HG02852 (cell line): ENCODE measurements around the gene BCL11B.

ENCODE experiments used
- ATAC-seq: cut with Tn5 transposase; IDR thresholded peaks from one replicate; pipeline ENCODE4 v1.9.1; 2021; ENCODE audit warnings: mild to moderate bottlenecking, moderate library complexity; ENCODE audit not compliant: unreplicated experiment

Gene BCL11B

DNA sequence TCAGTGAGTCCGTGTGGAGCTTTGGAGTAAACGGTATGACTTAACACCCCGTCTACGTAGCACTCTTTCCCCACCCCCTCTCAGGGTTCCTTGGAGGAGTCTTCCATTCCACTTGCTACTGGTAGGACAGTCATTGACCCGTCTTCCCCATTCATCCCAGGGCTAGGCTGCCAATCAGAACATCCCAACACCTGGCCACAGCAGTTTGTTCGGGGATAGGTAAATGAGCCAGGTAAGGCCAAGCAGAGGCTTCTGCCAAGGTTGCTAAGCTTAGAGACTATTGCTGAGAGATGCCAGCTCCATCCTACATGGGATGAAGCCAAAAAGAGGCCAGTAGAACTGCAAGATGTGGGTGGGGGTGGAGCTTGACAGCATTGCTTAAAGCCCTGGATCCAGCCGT, 130.8 kb downstream of the BCL11B start:
- ATAC-seq: no peak

GRCh38 chr14:99138999-99139865, 132.8 kb downstream of the BCL11B start:
- no peak for ATAC-seq

DNA sequence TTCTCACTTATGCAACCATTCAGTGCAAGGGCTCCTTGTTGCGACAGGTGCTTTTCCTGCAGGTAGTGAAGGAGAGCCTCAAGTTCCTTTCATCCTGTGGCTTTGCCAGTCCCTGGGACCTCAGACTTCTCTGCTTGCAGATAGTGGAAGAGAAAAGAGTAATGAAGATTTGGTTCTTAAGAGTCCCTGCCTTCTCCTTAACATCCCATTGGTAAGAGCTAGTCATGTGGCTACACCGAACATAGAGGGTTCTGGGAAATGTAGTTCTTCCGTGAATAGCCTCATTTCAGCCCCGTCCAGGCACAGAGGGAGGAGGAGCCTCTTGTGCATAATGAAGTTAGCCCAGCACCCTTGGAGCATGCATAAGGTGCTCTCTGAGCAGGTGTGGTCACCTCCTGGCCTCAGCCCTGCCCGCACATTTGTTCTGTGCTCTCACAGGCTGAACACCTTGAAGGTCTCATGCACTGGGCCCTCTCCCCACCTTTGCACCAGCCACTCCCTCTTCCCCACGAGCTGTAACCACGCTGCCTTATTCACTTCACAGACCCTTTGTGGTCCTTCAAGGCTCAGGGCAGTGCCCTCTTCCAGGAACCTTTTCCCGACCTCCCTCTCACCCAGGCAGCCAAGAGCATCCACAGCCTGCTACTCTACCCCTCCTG, 134.0 kb downstream of the BCL11B start:
- ATAC-seq: no peak

DNA sequence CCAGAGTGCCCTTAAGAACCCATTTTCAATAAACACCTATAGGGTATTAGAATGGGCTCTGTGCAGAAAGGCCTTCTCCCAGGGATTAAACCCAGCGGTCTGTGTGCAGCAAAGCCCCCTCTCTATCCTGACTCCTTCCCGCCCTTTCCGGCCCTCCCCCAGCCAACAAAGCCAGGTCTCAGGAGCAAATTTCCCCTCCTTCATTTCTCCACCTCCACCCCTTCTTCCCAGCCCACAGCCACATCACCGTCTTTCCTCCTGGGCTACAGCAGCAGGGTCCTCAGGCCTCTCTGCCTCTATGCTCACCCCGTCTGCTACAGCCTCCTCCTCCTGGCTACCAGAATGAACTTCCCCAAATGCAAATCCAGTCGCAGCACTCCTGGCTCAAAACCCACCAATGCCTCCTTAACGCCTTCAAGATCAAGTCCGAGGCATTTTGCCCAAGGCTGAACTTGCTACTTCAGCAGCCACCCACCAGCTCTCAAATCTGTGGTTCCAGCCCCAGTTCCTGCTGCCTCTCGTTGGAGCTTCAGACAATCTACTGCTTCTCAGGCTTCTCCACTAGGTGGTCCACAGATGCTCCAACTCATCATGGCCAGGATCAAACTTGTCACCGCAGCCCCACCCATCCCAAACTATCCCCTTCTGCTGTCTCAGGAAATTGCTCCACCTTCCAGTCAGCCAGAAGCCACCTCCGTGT, 134.8 kb downstream of the BCL11B start:
- ATAC-seq: no peak

- ATAC-seq: no peak
Measured at GRCh38 chr14:99136401-99136800, 135.6 kb downstream of the BCL11B start.

DNA sequence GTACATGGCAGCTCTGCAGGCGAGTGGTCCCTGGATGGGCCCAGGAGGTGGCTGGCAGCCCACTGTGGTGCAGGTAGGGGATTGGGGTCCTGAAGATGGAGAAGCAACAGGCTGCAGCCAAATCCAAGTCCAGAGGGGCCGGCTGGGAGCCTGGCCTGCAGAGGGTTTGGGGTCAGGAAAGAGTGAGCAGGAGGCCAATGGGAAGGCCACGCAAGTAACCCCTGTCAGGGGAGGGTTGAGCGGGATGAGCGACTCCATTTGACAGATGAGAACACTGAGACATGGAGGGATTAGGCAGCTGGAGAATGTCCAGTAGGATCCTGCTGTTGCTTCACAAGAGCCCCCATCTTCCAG, 136.0 kb downstream of the BCL11B start:
- ATAC-seq: no peak

DNA sequence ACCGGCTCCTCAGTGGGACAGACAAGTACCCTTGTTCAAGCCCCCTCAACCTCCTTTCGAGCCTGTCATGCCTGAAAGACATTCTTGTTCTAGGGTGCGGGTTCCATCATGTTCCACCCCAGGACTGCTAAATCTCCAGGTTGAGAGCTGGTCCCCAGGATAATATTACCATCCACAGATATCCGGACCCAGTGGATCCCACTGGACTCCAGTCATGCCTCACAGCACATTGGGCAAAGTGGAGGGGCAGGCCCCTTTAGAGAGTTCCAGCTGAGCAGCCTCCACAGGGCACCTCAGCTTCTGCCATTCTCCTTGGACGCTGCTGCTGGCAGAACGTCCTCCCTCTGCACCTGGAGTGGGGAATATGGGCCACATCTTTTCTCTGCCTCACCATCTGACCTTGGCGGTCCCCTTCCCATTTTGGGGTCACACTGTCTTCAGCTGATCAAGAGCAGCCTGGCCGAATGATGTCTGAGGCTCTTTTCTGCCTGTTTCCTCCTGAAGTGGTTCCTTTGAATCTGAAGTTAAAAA, 137.4 kb downstream of the BCL11B start:
- ATAC-seq: no peak

- no peak for ATAC-seq
Measured at GRCh38 chr14:99133636-99134515, 138.1 kb downstream of the BCL11B start.

DNA sequence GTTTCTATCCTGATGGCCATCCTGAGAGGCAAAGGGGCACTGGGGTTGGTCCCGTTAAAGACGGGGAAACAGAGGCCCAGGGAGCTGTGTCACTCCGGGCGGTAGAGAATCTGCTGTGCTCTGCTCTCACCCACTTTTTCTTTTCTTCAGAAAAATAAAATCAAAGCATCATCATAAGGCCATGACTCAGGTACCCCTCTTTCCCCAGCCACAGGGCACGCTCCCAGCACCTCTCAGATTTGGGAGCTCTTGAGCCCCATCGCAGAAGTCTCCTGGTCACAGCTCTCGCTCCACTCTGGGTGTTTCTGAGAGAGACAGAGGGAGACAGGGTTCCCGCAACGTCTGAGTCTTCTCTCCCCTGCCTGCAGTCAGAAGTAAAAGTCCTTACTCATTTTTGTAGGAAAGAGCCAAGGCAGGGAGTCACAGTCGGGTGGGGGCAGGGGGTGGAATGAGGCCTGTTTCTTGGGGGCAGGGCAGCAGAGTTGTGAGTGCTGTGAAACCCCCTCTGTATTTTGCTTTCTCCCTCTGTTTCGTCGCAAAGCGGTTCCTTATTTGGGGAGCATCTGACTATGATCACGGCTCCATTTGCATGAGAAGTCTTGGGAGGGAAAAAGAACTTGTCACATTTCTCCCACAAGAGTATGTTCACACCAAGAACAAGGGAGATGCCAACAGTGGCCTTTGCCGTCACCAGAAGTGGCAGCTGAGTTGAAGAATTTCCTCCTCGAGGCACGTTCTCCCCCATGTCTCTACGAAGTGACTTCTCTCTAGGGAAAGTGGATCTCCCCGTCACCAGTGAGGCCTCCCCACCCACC, 139.0 kb downstream of the BCL11B start:
- no peak for ATAC-seq

- ATAC-seq: no peak
Measured at GRCh38 chr14:99131632-99132271, 140.2 kb downstream of the BCL11B start.

- no peak for ATAC-seq
Measured at GRCh38 chr14:99129998-99130397, 142.0 kb downstream of the BCL11B start.

DNA sequence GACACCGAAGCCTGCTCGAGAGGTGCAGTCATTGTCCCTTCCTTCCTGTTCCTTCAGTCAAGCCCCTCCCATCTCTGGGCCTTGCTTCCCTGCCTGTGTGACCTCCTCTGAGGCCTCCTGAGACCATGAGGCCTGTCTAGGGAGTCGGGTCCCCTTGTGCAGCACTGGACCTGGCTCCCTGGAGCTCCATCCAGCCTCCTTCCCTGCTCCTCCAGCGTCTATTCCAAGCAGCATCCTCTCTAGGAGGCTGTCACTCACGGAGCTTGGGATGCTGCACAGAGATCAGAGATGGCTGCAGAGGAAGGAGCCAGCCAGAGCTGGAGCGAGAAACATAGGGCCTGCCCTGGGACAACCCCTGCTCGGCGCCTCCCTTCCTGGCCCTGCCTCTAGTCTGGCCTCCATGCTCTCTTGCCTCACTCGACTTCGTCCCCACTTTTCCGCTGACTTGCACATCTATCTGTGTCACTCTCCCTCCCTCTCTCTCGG, 142.7 kb downstream of the BCL11B start:
- ATAC-seq: no peak

GRCh38 chr14:99128185-99128584, 143.8 kb downstream of the BCL11B start:
- no peak for ATAC-seq

GRCh38 chr14:99127651-99128167, 144.3 kb downstream of the BCL11B start:
- ATAC-seq: no peak

DNA sequence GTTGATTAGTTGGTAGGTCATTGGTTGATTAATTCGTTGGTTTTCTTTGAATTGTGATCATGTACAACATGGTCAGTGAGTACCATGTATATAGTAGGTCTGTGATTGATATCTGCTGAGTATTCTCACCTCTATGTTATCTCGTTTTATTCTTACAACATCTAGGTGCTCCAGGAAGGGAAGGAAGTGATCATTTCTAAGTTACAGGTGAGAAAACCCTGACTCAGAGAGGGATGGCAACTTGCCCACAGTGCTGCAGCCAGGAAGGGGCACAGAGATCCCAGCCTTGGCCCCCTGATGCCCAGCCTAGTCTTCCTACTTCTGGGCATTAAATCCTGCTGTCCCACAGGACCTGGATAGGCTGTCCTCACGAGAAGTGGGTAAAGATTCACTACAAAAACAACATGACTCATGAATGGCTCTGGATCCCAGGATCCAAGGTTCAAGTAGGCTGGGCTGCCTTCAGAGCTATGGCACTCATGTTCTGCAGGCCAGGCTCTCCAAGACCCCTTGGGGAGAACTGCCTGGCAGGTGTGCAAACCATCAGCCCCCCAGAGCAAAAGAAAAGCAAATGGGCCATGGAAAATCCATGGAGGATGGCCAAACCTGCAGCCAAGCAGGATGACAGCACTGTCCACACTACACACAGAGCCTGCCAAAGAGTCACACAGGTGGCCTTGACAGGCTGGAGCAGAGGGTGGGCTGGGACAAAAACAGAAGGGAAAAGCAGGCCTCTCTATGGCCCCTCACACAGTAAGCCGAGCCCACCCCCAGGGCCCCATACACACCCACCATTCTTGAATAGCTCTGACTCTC, 146.2 kb downstream of the BCL11B start:
- no peak for ATAC-seq

DNA sequence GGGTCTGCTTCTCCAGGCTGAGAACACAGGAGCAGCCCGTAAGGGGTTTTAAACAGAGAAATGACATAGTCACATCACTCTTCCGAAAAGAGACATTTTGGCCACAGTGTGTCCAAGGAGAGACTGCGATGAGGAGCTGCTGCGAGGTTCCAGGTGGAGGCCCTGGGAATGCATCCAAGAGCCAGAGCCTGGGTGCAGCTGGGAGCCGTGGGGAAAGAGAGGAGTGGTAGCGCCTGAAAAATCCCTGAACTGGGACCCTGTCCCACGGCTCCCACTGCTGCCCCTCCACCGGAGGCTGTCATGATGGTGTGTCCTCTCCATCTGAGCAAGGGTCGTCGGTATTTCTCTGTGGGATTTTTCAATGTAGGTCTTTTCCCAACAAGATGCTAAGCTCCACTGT, 146.9 kb downstream of the BCL11B start:
- no peak for ATAC-seq

DNA sequence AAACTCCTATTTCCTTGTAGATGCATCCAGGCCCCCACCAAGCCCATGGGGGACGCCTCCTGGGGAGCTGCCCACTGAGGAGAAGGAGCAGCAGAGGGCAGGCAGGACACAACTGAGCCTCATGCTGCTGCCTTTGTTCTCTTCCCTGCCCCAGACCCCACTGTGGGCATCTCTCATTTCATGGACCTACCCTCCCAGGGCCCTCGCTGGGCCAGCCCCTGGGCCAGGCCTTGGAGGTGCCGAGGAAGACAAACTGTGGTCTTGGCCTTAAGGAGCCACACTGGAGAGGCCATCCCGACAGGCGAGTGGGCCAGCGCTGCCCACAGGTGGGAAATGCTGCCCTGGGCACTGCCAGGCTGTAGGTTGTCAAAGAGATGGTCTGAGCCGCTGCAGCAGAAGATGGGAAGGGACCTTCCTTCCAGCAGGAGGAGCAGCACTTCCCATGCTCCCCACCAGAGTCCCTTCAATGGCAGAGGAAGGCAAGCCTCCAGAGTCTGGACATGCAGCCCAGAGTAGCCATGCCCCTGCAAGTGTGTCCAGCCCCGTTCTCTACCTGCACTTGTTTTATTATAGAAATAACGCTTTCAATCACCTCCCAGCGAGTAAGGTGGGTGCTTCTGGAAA, 147.4 kb downstream of the BCL11B start:
- ATAC-seq: no peak
